PFSK-1 (cell line): ENCODE measurements around the gene PABPC3. TPM values are rescaled to one million over a fixed set of nuclear protein-coding genes. Genes with fewer than 3 reads are reported as not detected.

Experiments used
- FOXP2 ChIP-seq: optimal IDR thresholded peaks from 2 replicates; pipeline ENCODE3; 2011; ENCODE audit warnings: borderline replicate concordance, control low read depth, inconsistent platforms; ENCODE audit not compliant: insufficient read depth; ENCODE audit errors: extremely low read length, extremely low read depth
- POLR2AphosphoS5 ChIP-seq: IDR thresholded peaks from 2 replicates; pipeline ENCODE4 v1.6.1; 2012; ENCODE audit warnings: low read depth, mild to moderate bottlenecking, control low read depth, low read length, moderate library complexity
- REST ChIP-seq, 2 experiments: IDR thresholded peaks; 2 replicates each; pipeline versions ENCODE4 v1.6.1 to v1.8.0; 2011 to 2012; ENCODE audit warnings: low read depth in 2 of 2, low read length in 2 of 2, control low read depth in 1 of 2, inconsistent platforms in 1 of 2, mild to moderate bottlenecking in 1 of 2, moderate library complexity in 1 of 2; ENCODE audit not compliant: insufficient read depth in 1 of 2
- SIN3A ChIP-seq: IDR thresholded peaks from 2 replicates; pipeline ENCODE4 v1.6.1; 2012; ENCODE audit warnings: mild to moderate bottlenecking, low read length, moderate library complexity, borderline replicate concordance; ENCODE audit not compliant: insufficient read depth
- TAF1 ChIP-seq: IDR thresholded peaks from 2 replicates; pipeline ENCODE4 v1.6.1; 2012; ENCODE audit warnings: low read length, control low read depth, borderline replicate concordance; ENCODE audit not compliant: insufficient read depth
- polyA plus RNA-seq: library from polyadenylated mRNA; unstranded; fragments of >200 nt; gene quantifications from one replicate; pipeline ENCODE4 v1.2.1, GENCODE V29; 2012; ENCODE audit warnings: low read depth, missing spikeins; ENCODE audit not compliant: insufficient read length

The PABPC3 gene
- polyA plus RNA-seq = 1.7 TPM

GRCh38 chr13:25095851-25096453, at the start of gene PABPC3:
TSS of gene PABPC3 (plus strand) at chr13:25096136. CDS start at chr13:25096199, 63 bp downstream.
- TF ChIP-seq TAF1 (no peak), REST (IDR thresholded peaks at IDR 0.05; ENCODE audit: insufficient read depth in 1 of 2, low read depth in 2 of 2, low read length in 2 of 2) (no peak), FOXP2 (no peak), POLR2AphosphoS5 (no peak), SIN3A (no peak)

- TF ChIP-seq TAF1 = no peak
- TF ChIP-seq POLR2AphosphoS5 = no peak
- no peak for TF ChIP-seq SIN3A
- TF ChIP-seq FOXP2 = no peak
- TF ChIP-seq REST (IDR thresholded peaks at IDR 0.05; ENCODE audit: insufficient read depth in 1 of 2, low read depth in 2 of 2, low read length in 2 of 2) = no peak
These were observed 49.5 kb upstream of the PABPC3 start for GRCh38 chr13:25046274-25046984.

- TF ChIP-seq REST (IDR thresholded peaks at IDR 0.05; ENCODE audit: insufficient read depth in 1 of 2, low read depth in 2 of 2, low read length in 2 of 2) (no peak), TAF1 (no peak), SIN3A (no peak), FOXP2 (no peak), POLR2AphosphoS5 (no peak)
These were observed 48.9 kb upstream of the PABPC3 start for GRCh38 chr13:25046985-25047511.

GRCh38 chr13:25051065-25051464, 44.9 kb upstream of the PABPC3 start:
- no peak for TF ChIP-seq FOXP2
- no peak for TF ChIP-seq POLR2AphosphoS5
- TF ChIP-seq SIN3A = no peak
- TF ChIP-seq REST (IDR thresholded peaks at IDR 0.05; ENCODE audit: insufficient read depth in 1 of 2, low read depth in 2 of 2, low read length in 2 of 2) = no peak
- TF ChIP-seq TAF1 = no peak
